Measurements from ENCODE around the gene ARL6IP6. TPM values are rescaled to one million over a fixed set of nuclear protein-coding genes. Genes with fewer than 3 reads are reported as not detected.

The ARL6IP6 gene
- total and polyA plus RNA-seq, 2 donors (not counting 1 experiment from before 2014, with no cell fraction given) = 17.8 to 20.4 TPM

DNA sequence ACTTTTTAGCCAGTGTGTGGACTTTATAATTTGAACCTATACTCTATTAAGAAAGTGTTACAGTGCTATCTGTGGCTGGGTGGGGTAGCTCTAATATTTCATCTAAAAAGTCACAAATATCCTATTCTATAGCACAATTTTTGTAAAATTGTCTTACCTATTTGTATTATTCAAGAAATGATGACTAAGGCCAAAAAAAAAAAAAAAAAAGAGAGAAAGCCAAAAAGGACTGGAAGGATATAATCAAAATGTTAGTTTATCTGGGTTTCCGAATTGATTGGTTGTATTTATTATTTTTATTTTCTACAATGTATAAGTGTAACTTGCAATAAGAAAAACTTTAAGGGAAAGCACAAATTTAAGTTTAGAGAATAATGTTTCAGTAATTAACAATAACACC lies 5.5 kb downstream of the ARL6IP6 start:
- Histone ChIP-seq H3K9me3 (ENCODE audit: control extremely low read depth in 1 of 3, control insufficient read depth in 2 of 3, insufficient read depth in 1 of 3, low read length in 2 of 3) (no peaks in the 10 kb centered on the region), H3K9ac (ENCODE audit: low read length) (no peak overlapping the region), H3K79me2 (ENCODE audit: control insufficient read depth, insufficient read depth, low read length) (peaks cover 41% of the 10 kb centered on the region), H2AFZ (ENCODE audit: insufficient read depth, low read depth, low read length, poor library complexity, severe bottlenecking) (no peak overlapping the region), H4K20me1 (ENCODE audit: control insufficient read depth, insufficient read depth, low read length, poor library complexity, severe bottlenecking) (peaks cover 23% of the 10 kb centered on the region), H3K27me3 (replicated peaks in 1 of 4; ENCODE audit: control extremely low read depth in 1 of 4, control insufficient read depth in 3 of 4, insufficient read depth in 4 of 4, low read length in 3 of 4) (no peaks in the 10 kb centered on the region), H3K36me3 (replicated peaks in 1 of 2; ENCODE audit: control extremely low read depth in 1 of 2, control insufficient read depth in 1 of 2, extremely low read depth in 1 of 2, insufficient read depth in 2 of 2, low read length in 1 of 2) (peaks cover 3 to 4% of the 10 kb centered on the region in 2 experiments), H3K4me2 (replicated peaks; ENCODE audit: low read depth, low read length, poor library complexity, severe bottlenecking) (no peak overlapping the region), H3K27ac (ENCODE audit: low read length in 2 of 2) (no peak overlapping the region), H3K4me1 (ENCODE audit: control insufficient read depth in 2 of 2, insufficient read depth in 2 of 2, low read length in 2 of 2) (peaks cover 10 to 15% of the 10 kb centered on the region in 2 donors), H3K4me3 (ENCODE audit: control extremely low read depth in 1 of 5, extremely low read depth in 1 of 5, insufficient read depth in 1 of 5, low read depth in 2 of 5, low read length in 4 of 5) (no peak overlapping the region)
- ATAC-seq (ENCODE audit: low read depth) = no peak
- Mint-ChIP-seq H3K4me1 (peaks cover 28% of the 10 kb centered on the region), H3K27ac (no peak overlapping the region), H3K4me3 (no peak overlapping the region), H3K27me3 (no peaks in the 10 kb centered on the region), H3K9me3 (ENCODE audit: insufficient read depth) (no peaks in the 10 kb centered on the region)
- DNase-seq = no peak
- WGBS (ENCODE audit: insufficient coverage) = no CpG with 5 or more reads among the region's 1 CpG
- CTCF ChIA-PET = no interaction called here
- TF ChIP-seq EZH2 (IDR thresholded peaks at IDR 0.05; ENCODE audit: borderline replicate concordance, insufficient read depth, low read depth, low read length, poor library complexity, severe bottlenecking) = no peak
- TF ChIP-seq, protein P1, sequence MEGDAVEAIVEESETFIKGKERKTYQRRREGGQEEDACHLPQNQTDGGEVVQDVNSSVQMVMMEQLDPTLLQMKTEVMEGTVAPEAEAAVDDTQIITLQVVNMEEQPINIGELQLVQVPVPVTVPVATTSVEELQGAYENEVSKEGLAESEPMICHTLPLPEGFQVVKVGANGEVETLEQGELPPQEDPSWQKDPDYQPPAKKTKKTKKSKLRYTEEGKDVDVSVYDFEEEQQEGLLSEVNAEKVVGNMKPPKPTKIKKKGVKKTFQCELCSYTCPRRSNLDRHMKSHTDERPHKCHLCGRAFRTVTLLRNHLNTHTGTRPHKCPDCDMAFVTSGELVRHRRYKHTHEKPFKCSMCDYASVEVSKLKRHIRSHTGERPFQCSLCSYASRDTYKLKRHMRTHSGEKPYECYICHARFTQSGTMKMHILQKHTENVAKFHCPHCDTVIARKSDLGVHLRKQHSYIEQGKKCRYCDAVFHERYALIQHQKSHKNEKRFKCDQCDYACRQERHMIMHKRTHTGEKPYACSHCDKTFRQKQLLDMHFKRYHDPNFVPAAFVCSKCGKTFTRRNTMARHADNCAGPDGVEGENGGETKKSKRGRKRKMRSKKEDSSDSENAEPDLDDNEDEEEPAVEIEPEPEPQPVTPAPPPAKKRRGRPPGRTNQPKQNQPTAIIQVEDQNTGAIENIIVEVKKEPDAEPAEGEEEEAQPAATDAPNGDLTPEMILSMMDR (IDR thresholded peaks at IDR 0.05) = no peak
- intact Hi-C loops (cut with micrococcal nuclease) = no loop called here
- POLR2A ChIA-PET = no interaction called here

DNA sequence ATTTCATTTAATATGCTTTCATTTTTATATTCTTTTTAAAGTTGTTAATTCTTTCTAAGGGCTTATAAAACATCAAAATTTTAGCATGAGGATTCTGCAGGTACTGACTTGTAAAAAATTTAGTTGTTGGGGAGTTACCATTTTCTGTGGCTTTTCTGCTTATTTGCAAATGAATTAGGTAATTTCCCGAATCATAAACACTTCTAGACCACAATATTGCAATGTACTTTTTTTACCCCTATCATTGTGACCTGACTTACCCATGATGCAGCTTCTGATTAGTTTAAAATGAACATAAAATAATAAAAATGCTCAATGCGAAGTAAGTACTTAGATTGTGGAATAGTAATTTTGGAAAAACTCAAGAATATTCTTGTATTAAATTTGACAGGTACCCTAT lies 11.4 kb downstream of the ARL6IP6 start:
- Histone ChIP-seq H4K20me1 (ENCODE audit: control insufficient read depth, insufficient read depth, low read length, poor library complexity, severe bottlenecking) (no peaks in the 10 kb centered on the region), H3K4me2 (replicated peaks; ENCODE audit: low read depth, low read length, poor library complexity, severe bottlenecking) (no peak overlapping the region), H3K27ac (ENCODE audit: low read length in 2 of 2) (no peak overlapping the region), H3K36me3 (replicated peaks in 1 of 2; ENCODE audit: control extremely low read depth in 1 of 2, control insufficient read depth in 1 of 2, extremely low read depth in 1 of 2, insufficient read depth in 2 of 2, low read length in 1 of 2) (peaks cover 0 to 1% of the 10 kb centered on the region in 2 experiments), H3K4me1 (ENCODE audit: control insufficient read depth in 2 of 2, insufficient read depth in 2 of 2, low read length in 2 of 2) (peaks cover 7 to 15% of the 10 kb centered on the region in 2 donors), H3K4me3 (ENCODE audit: control extremely low read depth in 1 of 5, extremely low read depth in 1 of 5, insufficient read depth in 1 of 5, low read depth in 2 of 5, low read length in 4 of 5) (no peak overlapping the region), H3K9me3 (ENCODE audit: control extremely low read depth in 1 of 3, control insufficient read depth in 2 of 3, insufficient read depth in 1 of 3, low read length in 2 of 3) (no peaks in the 10 kb centered on the region), H3K9ac (ENCODE audit: low read length) (no peak overlapping the region), H3K27me3 (replicated peaks in 1 of 4; ENCODE audit: control extremely low read depth in 1 of 4, control insufficient read depth in 3 of 4, insufficient read depth in 4 of 4, low read length in 3 of 4) (no peaks in the 10 kb centered on the region), H3K79me2 (ENCODE audit: control insufficient read depth, insufficient read depth, low read length) (peaks cover 27% of the 10 kb centered on the region), H2AFZ (ENCODE audit: insufficient read depth, low read depth, low read length, poor library complexity, severe bottlenecking) (no peak overlapping the region)
- ChIA-PET CTCF (interaction anchor here (1.1 kb wide), 1 partner anchor 10 kb away, joined by 4 read pairs; no protein-coding TSS in a partner anchor), POLR2A (no interaction called here)
- Mint-ChIP-seq H3K27ac (no peak overlapping the region), H3K4me3 (no peak overlapping the region), H3K4me1 (peaks cover 20% of the 10 kb centered on the region), H3K27me3 (no peaks in the 10 kb centered on the region), H3K9me3 (ENCODE audit: insufficient read depth) (no peaks in the 10 kb centered on the region)
- no peak for ATAC-seq (ENCODE audit: low read depth)
- WGBS (ENCODE audit: insufficient coverage) = no CpG with 5 or more reads among the region's 2 CpGs
- TF ChIP-seq EZH2 (IDR thresholded peaks at IDR 0.05; ENCODE audit: borderline replicate concordance, insufficient read depth, low read depth, low read length, poor library complexity, severe bottlenecking) = no peak
- TF ChIP-seq, protein P1 (IDR thresholded peaks at IDR 0.05) = no peak
- intact Hi-C loops (cut with micrococcal nuclease) = no loop called here
- no peak for DNase-seq

Measured in B cell (primary cell).